ENCODE measurements around the gene FUT8.

GRCh38 chr14:65720171-65720570 is 307.6 kb downstream of the FUT8 start:
- TF ChIP-seq ZNF274 (IDR thresholded peaks at IDR 0.05; ENCODE audit: low read depth, low read length), result no peak
- TF ChIP-seq YY1 (IDR thresholded peaks at IDR 0.05; ENCODE audit: insufficient read depth, insufficient read length), result no peak
